SK-N-SH (cell line): ENCODE data around the gene LMOD2. TPM values are rescaled to one million over a fixed set of nuclear protein-coding genes. Genes with fewer than 3 reads are reported as not detected.

Experiments
- CTCF ChIA-PET: fragments of 300-600, 350-600 bp; formaldehyde crosslinking; extraction: SDS; loops from one replicate; lab custom pipeline; 2021; lab: Yijun Ruan, JAX
- POLR2A ChIA-PET: fragments of 350-600 bp; sonication (Branson Sonifier 250); formaldehyde crosslinking; extraction: SDS; loops from one replicate; lab custom pipeline; 2020; ENCODE audit warnings: antibody characterized with exemption, inconsistent platforms; lab: Yijun Ruan, JAX
- DNase-seq: peaks from one replicate; pipeline ENCODE4 v3.0.0; 2012
- H2AFZ ChIP-seq: fragments of 200-600 bp; sonication (generic); 2 replicates; pipeline ENCODE4 v1.8.1; 2016; ENCODE audit warnings: antibody characterized with exemption, mild to moderate bottlenecking, low read depth
- H3F3A ChIP-seq: fragments of 200-600 bp; sonication (generic); replicated peaks from 2 replicates; pipeline ENCODE3; 2016; ENCODE audit warnings: antibody characterized with exemption, mild to moderate bottlenecking; ENCODE audit not compliant: insufficient read depth
- H3K27ac ChIP-seq, 2 experiments: fragments of 200-500 bp in 1 of 2; fragments of 200-600 bp in 1 of 2; sonication (Bioruptor generic) in 1 of 2; sonication (generic), shearing (Covaris generic) in 1 of 2; 2 replicates each; pipeline versions ENCODE4 v1.5.1 to v1.6.1; 2014 to 2016; ENCODE audit warnings: low read depth in 2 of 2, inconsistent platforms in 1 of 2, low read length in 1 of 2, mild to moderate bottlenecking in 1 of 2, mixed read lengths in 1 of 2
- H3K27me3 ChIP-seq: fragments of 200-600 bp; sonication (generic), shearing (Covaris generic); 2 replicates; pipeline ENCODE4 v1.6.1; 2016; ENCODE audit warnings: mixed run types; ENCODE audit not compliant: insufficient read depth
- H3K36me3 ChIP-seq, 2 experiments: fragments of 200-500 bp in 1 of 2; fragments of 200-600 bp in 1 of 2; sonication (Bioruptor generic) in 1 of 2; sonication (generic) in 1 of 2; replicated peaks in 1 of 2; 2 replicates each; pipeline versions ENCODE3 to v1.5.1; 2014 to 2016; ENCODE audit warnings: low read length in 1 of 2, mild to moderate bottlenecking in 1 of 2; ENCODE audit not compliant: insufficient read depth in 2 of 2, control insufficient read depth in 1 of 2
- H3K4me1 ChIP-seq, 2 experiments: fragments of 200-500 bp in 1 of 2; fragments of 200-600 bp in 1 of 2; sonication (Bioruptor generic) in 1 of 2; sonication (generic), shearing (Covaris generic) in 1 of 2; 2 replicates each; pipeline versions ENCODE4 v1.5.1 to v1.6.1; 2014 to 2016; ENCODE audit warnings: low read depth in 1 of 2, low read length in 1 of 2, mixed run types in 1 of 2; ENCODE audit not compliant: insufficient read depth in 2 of 2, control insufficient read depth in 1 of 2
- H3K4me2 ChIP-seq: fragments of 200-600 bp; sonication (generic), shearing (Covaris generic); 2 replicates; pipeline ENCODE4 v1.6.1; 2017; ENCODE audit warnings: mixed run types
- H3K4me3 ChIP-seq, 2 experiments: fragments of 200-500 bp in 1 of 2; fragments of 200-600 bp in 1 of 2; sonication (Bioruptor generic) in 1 of 2; sonication (generic), shearing (Covaris generic) in 1 of 2; 2 replicates each; pipeline versions ENCODE4 v1.5.1 to v1.8.1; 2014 to 2016; ENCODE audit warnings: low read depth in 2 of 2, inconsistent platforms in 1 of 2, low read length in 1 of 2, mild to moderate bottlenecking in 1 of 2, mixed read lengths in 1 of 2, moderate library complexity in 1 of 2
- H3K79me2 ChIP-seq: fragments of 200-600 bp; sonication (generic); 2 replicates; pipeline ENCODE4 v1.8.1; 2017; ENCODE audit warnings: mild to moderate bottlenecking; ENCODE audit not compliant: insufficient read depth
- H3K9ac ChIP-seq: fragments of 200-600 bp; sonication (generic); 2 replicates; pipeline ENCODE4 v1.6.1; 2017; ENCODE audit warnings: mixed run types
- H3K9me2 ChIP-seq: fragments of 200-600 bp; sonication (generic); 2 replicates; pipeline ENCODE4 v1.6.1; 2017; ENCODE audit warnings: mixed run types
- H3K9me3 ChIP-seq: fragments of 200-600 bp; sonication (generic); 2 replicates; pipeline ENCODE4 v1.6.1; 2017; ENCODE audit warnings: mixed run types, mild to moderate bottlenecking, moderate library complexity
- H4K20me1 ChIP-seq: fragments of 200-600 bp; sonication (generic); 2 replicates; pipeline ENCODE4 v1.6.1; 2017; ENCODE audit warnings: mild to moderate bottlenecking, mixed run types; ENCODE audit not compliant: insufficient read depth
- ELF1 ChIP-seq: IDR thresholded peaks from 2 replicates; pipeline ENCODE4 v1.4.0; 2012
- EP300 ChIP-seq, 2 experiments: IDR thresholded peaks; 2 replicates each; pipeline versions ENCODE4 v1.4.0 to v1.6.1; 2012; ENCODE audit warnings: borderline replicate concordance in 1 of 2, low read depth in 1 of 2, low read length in 1 of 2
- EZH2phosphoT487 ChIP-seq: fragments of 200-600 bp; sonication (generic); IDR thresholded peaks from 2 replicates; pipeline ENCODE4 v1.6.1; 2017; ENCODE audit warnings: low read depth, mixed run types, mild to moderate bottlenecking, antibody characterized with exemption, moderate library complexity, borderline replicate concordance
- FOSL2 ChIP-seq: IDR thresholded peaks from 2 replicates; pipeline ENCODE4 v1.4.0; 2012; ENCODE audit warnings: low read depth, mild to moderate bottlenecking, moderate library complexity, borderline replicate concordance
- GABPA ChIP-seq: IDR thresholded peaks from 2 replicates; pipeline ENCODE4 v1.4.0; 2012; ENCODE audit warnings: low read depth, mild to moderate bottlenecking
- RAD21 ChIP-seq: IDR thresholded peaks from 2 replicates; pipeline ENCODE4 v1.6.1; 2012; ENCODE audit warnings: mild to moderate bottlenecking, low read length
- RCOR1 ChIP-seq: fragments of 150-350 bp; IDR thresholded peaks from 2 replicates; pipeline ENCODE4 v1.6.1; 2017; ENCODE audit warnings: antibody characterized with exemption, low read length
- RXRA ChIP-seq: IDR thresholded peaks from 2 replicates; pipeline ENCODE4 v1.4.0; 2012; ENCODE audit warnings: low read depth, mild to moderate bottlenecking, borderline replicate concordance
- SIN3A ChIP-seq: IDR thresholded peaks from 2 replicates; pipeline ENCODE4 v1.6.1; 2012; ENCODE audit warnings: low read depth, mild to moderate bottlenecking, low read length, moderate library complexity, borderline replicate concordance
- SMC3 ChIP-seq: IDR thresholded peaks from 2 replicates; pipeline ENCODE4 v1.6.1; 2012; ENCODE audit warnings: low read depth, low read length, improper control_type of control experiment
- TAF1 ChIP-seq: IDR thresholded peaks from 2 replicates; pipeline ENCODE4 v1.6.1; 2012; ENCODE audit warnings: low read depth, mild to moderate bottlenecking, low read length, moderate library complexity, borderline replicate concordance
- TCF12 ChIP-seq: IDR thresholded peaks from 2 replicates; pipeline ENCODE4 v1.4.0; 2012
- YY1 ChIP-seq: IDR thresholded peaks from 2 replicates; pipeline ENCODE4 v1.4.0; 2012; ENCODE audit warnings: low read depth, mild to moderate bottlenecking
- WGBS: methylation state at CpG from one replicate; pipeline ENCODE4 v1.1.6; 2017; ENCODE audit warnings: low lambda C conversion rate; 5-methylcytosine and 5-hydroxymethylcytosine counted together
- polyA plus RNA-seq, 3 experiments: library from polyadenylated mRNA; depleted of rRNA; stranded (reverse); fragments of >200 nt; gene quantifications; 2 replicates each; pipeline ENCODE4 v1.2.3, GENCODE V29; 2012
- TF ChIP-seq, protein P1 (sequence below): IDR thresholded peaks from 2 replicates; pipeline ENCODE4 v1.4.0; 2012; ENCODE audit warnings: low read depth, borderline replicate concordance
- TF ChIP-seq, protein P2 (sequence below): IDR thresholded peaks from 2 replicates; pipeline ENCODE4 v1.6.1; 2012; ENCODE audit warnings: mild to moderate bottlenecking, low read depth, low read length, moderate library complexity
- TF ChIP-seq, protein P3 (sequence below): fragments of 200-600 bp; sonication (generic); IDR thresholded peaks from 2 replicates; pipeline ENCODE4 v1.6.1; 2017; ENCODE audit warnings: antibody characterized with exemption, mild to moderate bottlenecking, moderate library complexity
- TF ChIP-seq, protein P4 (sequence below): fragments of 150-350 bp; IDR thresholded peaks from 2 replicates; pipeline ENCODE4 v1.6.1; 2016; ENCODE audit warnings: mild to moderate bottlenecking, low read depth, low read length

Gene LMOD2
- polyA plus RNA-seq, 1 of the 3 experiments (the other 2 are of a cell fraction), result not detected

DNA sequence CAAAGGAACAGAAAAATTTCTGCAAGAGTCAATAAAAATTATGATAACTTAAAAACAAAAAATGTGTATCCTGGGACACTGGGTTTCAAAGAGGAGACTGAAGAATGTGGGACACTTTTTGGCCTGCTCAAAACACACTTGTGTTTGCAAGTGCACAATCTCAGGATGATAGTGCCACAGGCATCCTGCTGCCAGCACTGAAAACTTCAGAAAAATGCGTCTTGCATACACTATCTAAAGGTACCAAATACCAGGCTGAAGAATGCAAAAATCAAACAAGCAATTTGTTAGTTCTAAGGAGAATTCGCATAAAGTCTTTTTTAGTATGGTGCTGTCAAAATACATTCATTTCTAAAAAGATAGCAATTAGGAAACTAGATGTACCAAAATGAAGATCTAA lies 55.0 kb downstream of the LMOD2 start:
- peaks cover 41% of the 10 kb centered on the region for H4K20me1 ChIP-seq
- no peaks in the 10 kb centered on the region for H3K9me3 ChIP-seq
- peaks cover 31 to 43% of the 10 kb centered on the region in 2 experiments for H3K36me3 ChIP-seq
- peaks cover 12% of the 10 kb centered on the region for H3F3A ChIP-seq
- H3K4me3 ChIP-seq, result no peak overlapping the region
- H3K79me2 ChIP-seq, result peaks cover 48% of the 10 kb centered on the region
- TF ChIP-seq, protein P1, sequence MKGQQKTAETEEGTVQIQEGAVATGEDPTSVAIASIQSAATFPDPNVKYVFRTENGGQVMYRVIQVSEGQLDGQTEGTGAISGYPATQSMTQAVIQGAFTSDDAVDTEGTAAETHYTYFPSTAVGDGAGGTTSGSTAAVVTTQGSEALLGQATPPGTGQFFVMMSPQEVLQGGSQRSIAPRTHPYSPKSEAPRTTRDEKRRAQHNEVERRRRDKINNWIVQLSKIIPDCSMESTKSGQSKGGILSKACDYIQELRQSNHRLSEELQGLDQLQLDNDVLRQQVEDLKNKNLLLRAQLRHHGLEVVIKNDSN, result no peak
- TF ChIP-seq RXRA (no peak), ELF1 (no peak), SIN3A (no peak), SMC3 (no peak), RAD21 (no peak), YY1 (no peak), EZH2phosphoT487 (no peak), FOSL2 (no peak), TCF12 (no peak), TAF1 (no peak), EP300 (IDR thresholded peaks at IDR 0.05; ENCODE audit: borderline replicate concordance in 1 of 2, low read depth in 1 of 2, low read length in 1 of 2) (no peak), RCOR1 (no peak), GABPA (no peak)
- TF ChIP-seq, protein P2, sequence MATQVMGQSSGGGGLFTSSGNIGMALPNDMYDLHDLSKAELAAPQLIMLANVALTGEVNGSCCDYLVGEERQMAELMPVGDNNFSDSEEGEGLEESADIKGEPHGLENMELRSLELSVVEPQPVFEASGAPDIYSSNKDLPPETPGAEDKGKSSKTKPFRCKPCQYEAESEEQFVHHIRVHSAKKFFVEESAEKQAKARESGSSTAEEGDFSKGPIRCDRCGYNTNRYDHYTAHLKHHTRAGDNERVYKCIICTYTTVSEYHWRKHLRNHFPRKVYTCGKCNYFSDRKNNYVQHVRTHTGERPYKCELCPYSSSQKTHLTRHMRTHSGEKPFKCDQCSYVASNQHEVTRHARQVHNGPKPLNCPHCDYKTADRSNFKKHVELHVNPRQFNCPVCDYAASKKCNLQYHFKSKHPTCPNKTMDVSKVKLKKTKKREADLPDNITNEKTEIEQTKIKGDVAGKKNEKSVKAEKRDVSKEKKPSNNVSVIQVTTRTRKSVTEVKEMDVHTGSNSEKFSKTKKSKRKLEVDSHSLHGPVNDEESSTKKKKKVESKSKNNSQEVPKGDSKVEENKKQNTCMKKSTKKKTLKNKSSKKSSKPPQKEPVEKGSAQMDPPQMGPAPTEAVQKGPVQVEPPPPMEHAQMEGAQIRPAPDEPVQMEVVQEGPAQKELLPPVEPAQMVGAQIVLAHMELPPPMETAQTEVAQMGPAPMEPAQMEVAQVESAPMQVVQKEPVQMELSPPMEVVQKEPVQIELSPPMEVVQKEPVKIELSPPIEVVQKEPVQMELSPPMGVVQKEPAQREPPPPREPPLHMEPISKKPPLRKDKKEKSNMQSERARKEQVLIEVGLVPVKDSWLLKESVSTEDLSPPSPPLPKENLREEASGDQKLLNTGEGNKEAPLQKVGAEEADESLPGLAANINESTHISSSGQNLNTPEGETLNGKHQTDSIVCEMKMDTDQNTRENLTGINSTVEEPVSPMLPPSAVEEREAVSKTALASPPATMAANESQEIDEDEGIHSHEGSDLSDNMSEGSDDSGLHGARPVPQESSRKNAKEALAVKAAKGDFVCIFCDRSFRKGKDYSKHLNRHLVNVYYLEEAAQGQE, result no peak
- TF ChIP-seq, protein P3, sequence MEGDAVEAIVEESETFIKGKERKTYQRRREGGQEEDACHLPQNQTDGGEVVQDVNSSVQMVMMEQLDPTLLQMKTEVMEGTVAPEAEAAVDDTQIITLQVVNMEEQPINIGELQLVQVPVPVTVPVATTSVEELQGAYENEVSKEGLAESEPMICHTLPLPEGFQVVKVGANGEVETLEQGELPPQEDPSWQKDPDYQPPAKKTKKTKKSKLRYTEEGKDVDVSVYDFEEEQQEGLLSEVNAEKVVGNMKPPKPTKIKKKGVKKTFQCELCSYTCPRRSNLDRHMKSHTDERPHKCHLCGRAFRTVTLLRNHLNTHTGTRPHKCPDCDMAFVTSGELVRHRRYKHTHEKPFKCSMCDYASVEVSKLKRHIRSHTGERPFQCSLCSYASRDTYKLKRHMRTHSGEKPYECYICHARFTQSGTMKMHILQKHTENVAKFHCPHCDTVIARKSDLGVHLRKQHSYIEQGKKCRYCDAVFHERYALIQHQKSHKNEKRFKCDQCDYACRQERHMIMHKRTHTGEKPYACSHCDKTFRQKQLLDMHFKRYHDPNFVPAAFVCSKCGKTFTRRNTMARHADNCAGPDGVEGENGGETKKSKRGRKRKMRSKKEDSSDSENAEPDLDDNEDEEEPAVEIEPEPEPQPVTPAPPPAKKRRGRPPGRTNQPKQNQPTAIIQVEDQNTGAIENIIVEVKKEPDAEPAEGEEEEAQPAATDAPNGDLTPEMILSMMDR, result no peak
- TF ChIP-seq, protein P4, sequence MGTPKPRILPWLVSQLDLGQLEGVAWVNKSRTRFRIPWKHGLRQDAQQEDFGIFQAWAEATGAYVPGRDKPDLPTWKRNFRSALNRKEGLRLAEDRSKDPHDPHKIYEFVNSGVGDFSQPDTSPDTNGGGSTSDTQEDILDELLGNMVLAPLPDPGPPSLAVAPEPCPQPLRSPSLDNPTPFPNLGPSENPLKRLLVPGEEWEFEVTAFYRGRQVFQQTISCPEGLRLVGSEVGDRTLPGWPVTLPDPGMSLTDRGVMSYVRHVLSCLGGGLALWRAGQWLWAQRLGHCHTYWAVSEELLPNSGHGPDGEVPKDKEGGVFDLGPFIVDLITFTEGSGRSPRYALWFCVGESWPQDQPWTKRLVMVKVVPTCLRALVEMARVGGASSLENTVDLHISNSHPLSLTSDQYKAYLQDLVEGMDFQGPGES, result no peak
- H3K4me2 ChIP-seq, result no peak overlapping the region
- no peak overlapping the region for H2AFZ ChIP-seq
- WGBS, result 86% methylated on average over 2 of the region's 2 CpGs
- ChIA-PET CTCF (interaction anchor here (0.6 to 2.1 kb wide), 2 partner anchors 9 to 333 kb away, joined by 4 to 11 read pairs; no protein-coding TSS in a partner anchor), POLR2A (no interaction called here)
- H3K27me3 ChIP-seq, result no peaks in the 10 kb centered on the region
- H3K9ac ChIP-seq, result no peak overlapping the region
- no peaks in the 10 kb centered on the region for H3K9me2 ChIP-seq
- DNase-seq, result no peak
- H3K27ac ChIP-seq, result no peak overlapping the region; a peak in 1 of 4 replicates
- H3K4me1 ChIP-seq, result peaks cover 16 to 38% of the 10 kb centered on the region in 2 experiments; a peak in 3 of 4 replicates
